ENCODE data around the gene ATRIP.

Gene ATRIP

DNA sequence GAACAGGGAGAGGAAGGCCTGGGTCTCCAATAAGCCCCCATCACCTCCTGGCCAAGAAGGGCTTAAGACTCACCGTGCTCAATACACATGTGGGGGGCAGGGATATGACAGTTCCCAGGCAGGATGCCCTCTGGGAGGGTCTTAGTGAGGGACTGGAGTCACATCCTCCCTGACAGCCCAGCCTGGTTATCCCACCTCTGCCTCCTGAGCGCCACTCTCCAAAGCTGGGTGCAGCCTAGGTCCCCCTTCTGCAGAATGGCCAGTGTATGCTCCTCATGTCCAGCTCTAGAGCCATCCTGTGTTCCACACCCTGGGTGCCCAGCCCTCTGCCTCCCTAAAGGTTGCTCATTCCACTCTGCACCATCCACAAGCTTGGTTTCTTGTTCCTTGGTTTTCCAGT is 58.6 kb downstream of the ATRIP start:
- no peak for DNase-seq
- H3K4me3 ChIP-seq (ENCODE audit: low read depth, low read length): no peak overlapping the region
- H3K9me3 ChIP-seq: no peaks in the 10 kb centered on the region
- peaks cover 4% of the 10 kb centered on the region for H3K4me1 ChIP-seq
- H3K36me3 ChIP-seq: no peaks in the 10 kb centered on the region
- no peaks in the 10 kb centered on the region for H3K27me3 ChIP-seq
- TF ChIP-seq, protein P1, sequence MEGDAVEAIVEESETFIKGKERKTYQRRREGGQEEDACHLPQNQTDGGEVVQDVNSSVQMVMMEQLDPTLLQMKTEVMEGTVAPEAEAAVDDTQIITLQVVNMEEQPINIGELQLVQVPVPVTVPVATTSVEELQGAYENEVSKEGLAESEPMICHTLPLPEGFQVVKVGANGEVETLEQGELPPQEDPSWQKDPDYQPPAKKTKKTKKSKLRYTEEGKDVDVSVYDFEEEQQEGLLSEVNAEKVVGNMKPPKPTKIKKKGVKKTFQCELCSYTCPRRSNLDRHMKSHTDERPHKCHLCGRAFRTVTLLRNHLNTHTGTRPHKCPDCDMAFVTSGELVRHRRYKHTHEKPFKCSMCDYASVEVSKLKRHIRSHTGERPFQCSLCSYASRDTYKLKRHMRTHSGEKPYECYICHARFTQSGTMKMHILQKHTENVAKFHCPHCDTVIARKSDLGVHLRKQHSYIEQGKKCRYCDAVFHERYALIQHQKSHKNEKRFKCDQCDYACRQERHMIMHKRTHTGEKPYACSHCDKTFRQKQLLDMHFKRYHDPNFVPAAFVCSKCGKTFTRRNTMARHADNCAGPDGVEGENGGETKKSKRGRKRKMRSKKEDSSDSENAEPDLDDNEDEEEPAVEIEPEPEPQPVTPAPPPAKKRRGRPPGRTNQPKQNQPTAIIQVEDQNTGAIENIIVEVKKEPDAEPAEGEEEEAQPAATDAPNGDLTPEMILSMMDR (IDR thresholded peaks at IDR 0.05; ENCODE audit: low read depth, low read length): no peak

DNA sequence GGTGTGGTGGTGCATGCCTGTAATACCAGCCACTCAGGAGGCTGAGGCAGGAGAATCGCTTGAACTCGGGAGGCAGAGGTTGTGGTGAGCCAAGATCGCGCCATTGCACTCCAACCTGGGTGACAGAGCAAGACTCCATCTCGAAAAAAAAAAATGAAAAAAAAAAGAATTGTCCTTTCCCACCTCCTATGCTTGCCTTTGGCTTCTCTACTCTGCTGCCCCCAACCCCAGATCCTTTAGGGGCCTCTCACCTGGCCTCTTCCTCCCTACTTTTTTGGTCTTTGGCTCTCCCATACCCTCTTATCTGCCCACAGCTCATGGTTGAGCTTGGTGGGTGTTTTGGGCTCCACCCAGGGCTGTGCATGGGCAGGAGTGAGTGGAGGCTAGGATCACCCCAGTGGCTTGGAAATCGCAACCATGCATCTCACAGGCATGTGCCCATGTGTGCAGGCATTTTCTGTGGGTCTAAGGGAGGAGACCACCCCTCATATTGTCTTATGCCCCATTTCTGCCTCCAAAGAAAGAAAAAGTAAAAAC is 59.5 kb downstream of the ATRIP start:
- H3K9me3 ChIP-seq: no peaks in the 10 kb centered on the region
- TF ChIP-seq, protein P1 (IDR thresholded peaks at IDR 0.05; ENCODE audit: low read depth, low read length): no peak
- H3K27me3 ChIP-seq: no peaks in the 10 kb centered on the region
- H3K4me3 ChIP-seq (ENCODE audit: low read depth, low read length): no peak overlapping the region
- H3K4me1 ChIP-seq: peaks cover 4% of the 10 kb centered on the region
- DNase-seq: no peak
- no peaks in the 10 kb centered on the region for H3K36me3 ChIP-seq

DNA sequence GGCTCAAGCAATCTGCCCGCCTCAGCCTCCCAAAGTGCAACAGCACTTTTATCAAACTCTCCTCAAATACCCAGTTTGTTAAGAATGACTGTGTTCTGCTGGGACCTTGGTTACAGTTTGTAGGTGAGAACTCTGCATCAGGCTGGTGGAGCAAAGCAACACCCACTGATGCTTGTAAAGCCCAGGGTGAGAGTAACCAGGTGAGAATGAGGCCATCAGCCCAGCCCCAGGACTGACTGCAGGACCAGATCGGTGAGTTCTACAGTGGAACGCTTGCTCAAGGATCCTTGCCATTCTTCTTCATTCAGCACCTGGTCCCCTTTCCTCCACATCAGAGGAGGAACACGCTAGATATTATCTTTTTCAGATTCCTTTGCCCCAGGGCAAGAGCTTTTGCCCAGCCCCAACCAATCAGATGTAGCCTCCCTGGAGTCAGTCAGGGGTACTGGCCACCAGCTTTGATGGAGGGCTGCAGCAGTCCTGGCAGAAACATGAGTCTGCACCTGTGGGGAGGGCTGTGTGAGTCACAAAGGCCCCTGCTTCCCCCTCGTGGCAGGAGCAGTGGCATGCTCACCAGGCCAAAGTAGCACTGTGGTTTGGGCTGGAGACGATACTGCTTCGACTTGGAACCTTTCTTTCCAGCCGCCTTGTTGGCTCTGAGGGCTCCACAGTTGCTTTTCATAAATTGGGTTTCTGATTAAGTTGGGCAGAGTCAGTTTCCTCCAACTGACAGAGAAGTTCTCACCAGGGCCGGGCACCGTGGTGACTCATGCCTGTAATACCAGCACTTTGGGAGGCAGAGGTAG is 60.9 kb downstream of the ATRIP start:
- Histone ChIP-seq H3K36me3 (no peaks in the 10 kb centered on the region), H3K4me3 (ENCODE audit: low read depth, low read length) (no peak overlapping the region), H3K9me3 (no peaks in the 10 kb centered on the region), H3K4me1 (peaks cover under 1% of the 10 kb centered on the region), H3K27me3 (no peaks in the 10 kb centered on the region)
- TF ChIP-seq, protein P1 (IDR thresholded peaks at IDR 0.05; ENCODE audit: low read depth, low read length): peak; percentile 75
- DNase-seq: peak; percentile 76

DNA sequence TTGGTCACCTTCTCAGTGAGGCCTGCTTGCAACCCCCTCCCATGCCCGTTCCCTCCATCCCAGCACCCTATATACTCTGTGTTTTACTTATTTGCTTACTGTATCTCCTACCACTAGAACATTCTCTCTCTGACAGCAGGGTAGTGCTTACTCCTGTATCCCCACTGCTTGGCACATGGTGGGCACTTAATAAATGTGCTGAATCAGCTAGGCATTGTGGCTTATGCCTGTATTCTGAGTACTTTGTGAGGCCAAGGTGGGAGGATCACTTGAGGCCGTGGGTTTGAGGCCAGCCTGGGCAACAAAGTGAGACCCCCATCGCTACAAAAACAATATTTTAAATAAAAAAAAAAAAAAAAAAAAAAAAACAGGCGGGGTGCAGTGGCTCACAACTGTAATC is 65.0 kb downstream of the ATRIP start:
- Histone ChIP-seq H3K36me3 (no peaks in the 10 kb centered on the region), H3K27me3 (no peaks in the 10 kb centered on the region), H3K4me3 (ENCODE audit: low read depth, low read length) (no peak overlapping the region), H3K4me1 (no peaks in the 10 kb centered on the region; the same call in 1 of the 2 replicates), H3K9me3 (no peaks in the 10 kb centered on the region)
- TF ChIP-seq, protein P1 (IDR thresholded peaks at IDR 0.05; ENCODE audit: low read depth, low read length): no peak
- no peak for DNase-seq

DNA sequence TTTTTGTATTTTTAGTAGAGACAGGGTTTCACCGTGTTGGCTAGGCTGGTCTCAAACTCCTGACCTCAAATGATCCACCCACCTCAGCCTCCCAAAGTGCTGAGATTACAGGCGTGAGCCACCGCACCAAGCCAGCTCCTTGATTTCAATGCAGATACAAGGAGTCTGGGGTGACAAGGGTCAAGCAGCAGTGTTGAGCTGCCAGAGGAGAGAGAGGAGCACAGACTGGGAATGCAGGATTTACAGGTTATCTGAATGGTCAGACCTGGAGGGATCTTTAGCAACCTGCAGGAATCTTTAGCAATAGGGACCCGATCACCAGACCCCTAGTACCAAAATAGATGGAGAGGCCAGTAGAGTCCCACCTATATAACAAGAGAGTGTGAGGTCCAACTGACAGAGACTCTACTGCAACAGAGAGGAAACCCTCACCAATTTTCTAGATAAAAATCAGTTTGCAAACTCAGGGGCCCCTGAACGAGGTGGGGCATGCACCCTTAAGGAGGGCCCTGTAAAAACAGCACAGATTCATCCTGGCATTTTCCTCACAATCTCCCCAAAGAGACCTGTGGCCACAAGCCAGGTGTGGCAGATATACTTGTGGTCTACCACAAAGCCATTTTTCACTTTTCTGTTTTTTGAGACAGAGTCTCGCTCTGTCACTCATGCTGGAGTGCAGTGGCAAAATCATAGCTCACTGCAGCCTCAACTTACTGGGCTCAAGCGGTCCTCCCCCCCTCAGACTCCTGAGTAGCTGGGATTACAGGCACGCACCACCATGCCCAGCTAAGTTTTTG is 68.1 kb downstream of the ATRIP start:
- no peaks in the 10 kb centered on the region for H3K36me3 ChIP-seq
- no peak for DNase-seq
- no peaks in the 10 kb centered on the region for H3K4me1 ChIP-seq
- H3K4me3 ChIP-seq (ENCODE audit: low read depth, low read length): no peak overlapping the region
- H3K27me3 ChIP-seq: no peaks in the 10 kb centered on the region
- TF ChIP-seq, protein P1 (IDR thresholded peaks at IDR 0.05; ENCODE audit: low read depth, low read length): no peak
- H3K9me3 ChIP-seq: no peaks in the 10 kb centered on the region

Measured in BE2C (cell line).